ENCODE data around the gene MAP3K7. TPM values are rescaled to one million over a fixed set of nuclear protein-coding genes. Genes with fewer than 3 reads are reported as not detected.

The MAP3K7 gene
- total RNA-seq, 3 donors from 2014 or later = 16.1 to 21.0 (median 20.8) TPM

- intact Hi-C loops (cut with DNase I, micrococcal nuclease) = loop anchor here in 1 of 2 donors (10.0 kb wide), 1 partner anchor 525 kb away; no protein-coding TSS in a partner anchor
- H3K4me3 ChIP-seq = no peak overlapping the region
- no peak for TF ChIP-seq CTCF (IDR thresholded peaks at IDR 0.05)
- DNase-seq (no peak), ATAC-seq (no peak)
- no peaks in the 10 kb centered on the region for H3K36me3 ChIP-seq (ENCODE audit: low read depth)
- H3K4me1 ChIP-seq (ENCODE audit: low read depth) = no peaks in the 10 kb centered on the region
- H3K9me3 ChIP-seq = no peaks in the 10 kb centered on the region
Measured at GRCh38 chr6:90469906-90470305, 117.0 kb downstream of the MAP3K7 start.

GRCh38 chr6:90468859-90469258 is 118.0 kb downstream of the MAP3K7 start:
- intact Hi-C loops (cut with DNase I, micrococcal nuclease) = no loop called here
- ATAC-seq (no peak), DNase-seq (no peak)
- Histone ChIP-seq H3K4me1 (ENCODE audit: low read depth) (no peaks in the 10 kb centered on the region), H3K36me3 (ENCODE audit: low read depth) (no peaks in the 10 kb centered on the region), H3K9me3 (no peaks in the 10 kb centered on the region), H3K4me3 (no peak overlapping the region)
- no peak for TF ChIP-seq CTCF (IDR thresholded peaks at IDR 0.05)

GRCh38 chr6:90468080-90468479 is 118.8 kb downstream of the MAP3K7 start:
- Histone ChIP-seq H3K9me3 (no peaks in the 10 kb centered on the region), H3K36me3 (ENCODE audit: low read depth) (no peaks in the 10 kb centered on the region), H3K4me1 (ENCODE audit: low read depth) (no peaks in the 10 kb centered on the region), H3K4me3 (no peak overlapping the region)
- DNase-seq (no peak), ATAC-seq (no peak)
- TF ChIP-seq CTCF (IDR thresholded peaks at IDR 0.05) = no peak
- intact Hi-C loops (cut with DNase I, micrococcal nuclease) = no loop called here

GRCh38 chr6:90467546-90467945 is 119.3 kb downstream of the MAP3K7 start:
- no peak for ATAC-seq
- intact Hi-C loops (cut with DNase I, micrococcal nuclease) = no loop called here
- no peak for TF ChIP-seq CTCF (IDR thresholded peaks at IDR 0.05)

GRCh38 chr6:90466154-90466940 is 120.5 kb downstream of the MAP3K7 start:
- ATAC-seq (no peak), DNase-seq (no peak)
- Histone ChIP-seq H3K9me3 (no peaks in the 10 kb centered on the region), H3K4me3 (no peak overlapping the region), H3K4me1 (ENCODE audit: low read depth) (no peaks in the 10 kb centered on the region), H3K36me3 (ENCODE audit: low read depth) (no peaks in the 10 kb centered on the region)
- no peak for TF ChIP-seq CTCF (IDR thresholded peaks at IDR 0.05)
- intact Hi-C loops (cut with DNase I, micrococcal nuclease) = no loop called here

More at GRCh38 chr6:90467546-90467945, 119.3 kb downstream of the MAP3K7 start:
- no peaks in the 10 kb centered on the region for H3K36me3 ChIP-seq (ENCODE audit: low read depth)
- DNase-seq = no peak
- H3K4me3 ChIP-seq = no peak overlapping the region
- H3K9me3 ChIP-seq = no peaks in the 10 kb centered on the region
- no peaks in the 10 kb centered on the region for H3K4me1 ChIP-seq (ENCODE audit: low read depth)
